Psoas muscle (tissue), 8 donors: Measurements from ENCODE around the gene RBM19. TPM values are rescaled to one million over a fixed set of nuclear protein-coding genes. Genes with fewer than 3 reads are reported as not detected.

Experiments used
- ATAC-seq, 4 donors: fragments of 200-7000 bp; cut with Tn5 transposase; one replicate each; pipeline ENCODE4 v1.9.1; 2020; ENCODE audit warnings: moderate library complexity in 3 of 4, mild to moderate bottlenecking in 2 of 4
- DNase-seq, 2 donors: peaks; one replicate each; pipeline ENCODE4 v3.0.0-alpha.2; 2020
- H3K27ac ChIP-seq: fragments of 200-600 bp; one replicate; pipeline ENCODE4 v1.8.0; 2022
- H3K27me3 ChIP-seq, 3 donors: fragments of 200-600 bp in 1 of 3; one replicate each; pipeline versions ENCODE4 v1.6.1 to v1.8.0; 2013 to 2022; ENCODE audit warnings: low read length in 2 of 3, mild to moderate bottlenecking in 2 of 3, moderate library complexity in 1 of 3; ENCODE audit not compliant: insufficient read depth in 3 of 3
- H3K36me3 ChIP-seq, 2 donors: fragments of 200-600 bp in 1 of 2; one replicate each; pipeline versions ENCODE4 v1.6.1 to v1.8.0; 2013 to 2022; ENCODE audit warnings: low read depth in 1 of 2, mild to moderate bottlenecking in 1 of 2, moderate library complexity in 1 of 2; ENCODE audit not compliant: insufficient read depth in 1 of 2
- H3K4me1 ChIP-seq: fragments of 200-600 bp; one replicate; pipeline ENCODE4 v1.8.0; 2022
- H3K4me3 ChIP-seq: fragments of 200-600 bp; one replicate; pipeline ENCODE4 v1.8.0; 2022; ENCODE audit warnings: mild to moderate bottlenecking
- H3K9me3 ChIP-seq: fragments of 200-600 bp; one replicate; pipeline ENCODE4 v1.8.0; 2022
- CTCF ChIP-seq: fragments of 200-600 bp; IDR thresholded peaks from one replicate; pipeline ENCODE4 v1.8.0; 2022; ENCODE audit warnings: antibody characterized with exemption
- WGBS, 3 donors: extraction: QIAGEN DNeasy Blood & Tissue Kit; methylation state at CpG; one replicate each; pipeline versions ENCODE4 v1.1.6 to v1.1.7; 2013; 5-methylcytosine and 5-hydroxymethylcytosine counted together
- intact Hi-C, 2 donors: fragments of 100-400 bp; cut with DNase I; formaldehyde crosslinking; loops; one replicate each; pipeline versions ENCODE4 v1.11.0 to v1.14.2; 2022
- polyA plus RNA-seq, 3 donors: library from polyadenylated mRNA; stranded (reverse); fragments of 200-250 nt; gene quantifications; one replicate each; pipeline ENCODE4 v1.2.3, GENCODE V29; 2013
- total RNA-seq, 4 donors: library from RNA; stranded (reverse); fragmentation: NEBNext Ultra II Directional in 2 of 4; extraction: Animal tissue kit (Norgen Biotek cat#: 25700) in 2 of 4; gene quantifications; one replicate each; pipeline versions ENCODE4 v1.2.1 to v1.2.4, GENCODE V29; 2021 to 2023
- donor health status: healthy with polysubstance abuse.
- donor health status: DM: no; HTN: no; CAD: no; lungs with moderate emphysema.
- donor health status: Bipolar disorder and iron deficiency.
- donor health status: healthy.
- donor health status: DM: yes; HTN: yes; CAD: no.
- donor health status: DM: no; HTN: no; CAD: no.
- donor health status: DM: no; HTN: no; CAD: no.
- donor health status: DM: yes; HTN: yes; CAD: no.

Gene RBM19
- total and polyA plus RNA-seq, 7 donors: 14.2 to 59.4 (median 25.7) TPM

DNA sequence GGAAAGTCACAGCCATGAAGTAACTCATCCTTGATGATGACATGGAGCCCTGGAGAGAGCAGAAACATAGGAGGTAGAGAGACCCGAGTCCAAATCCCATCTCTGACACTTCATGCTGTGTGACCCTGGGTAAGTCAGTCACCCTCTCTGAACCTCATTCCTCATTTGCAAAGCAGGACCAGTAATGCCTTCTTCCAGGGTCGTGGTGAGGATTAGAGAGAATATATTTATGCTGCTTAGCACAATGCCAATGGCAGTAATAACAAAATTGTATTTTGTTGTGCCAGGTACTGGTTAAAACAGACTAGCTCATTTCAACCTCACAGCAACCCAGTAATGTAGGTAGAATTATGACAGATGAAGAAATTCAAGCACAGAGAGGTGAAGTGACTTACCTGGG, 13.9 kb upstream of the RBM19 start:
- TF ChIP-seq CTCF: no peak
- H3K4me1 ChIP-seq: no peaks in the 10 kb centered on the region
- no peak overlapping the region for H3K27ac ChIP-seq
- WGBS, 3 donors: 37 to 40% (median 39%) methylated on average over 2 of the region's 2 CpGs
- peaks cover 0 to 26% (median 3%) of the 10 kb centered on the region in 3 donors for H3K27me3 ChIP-seq
- no peak overlapping the region for H3K4me3 ChIP-seq
- intact Hi-C loops: loop anchor here (5.0 kb wide), 1 partner anchor 527 kb away; no protein-coding TSS in a partner anchor
- H3K9me3 ChIP-seq: no peaks in the 10 kb centered on the region
- no peak for ATAC-seq
- DNase-seq: no peak
- H3K36me3 ChIP-seq: no peaks in the 10 kb centered on the region

- H3K4me3 ChIP-seq: no peak overlapping the region
- WGBS, 3 donors: 22 to 58% (median 31%) methylated on average over 1 of the region's 1 CpG
- no peak overlapping the region for H3K27ac ChIP-seq
- peaks cover 3 to 30% (median 5%) of the 10 kb centered on the region in 3 donors for H3K27me3 ChIP-seq
- H3K9me3 ChIP-seq: no peaks in the 10 kb centered on the region
- no peaks in the 10 kb centered on the region for H3K4me1 ChIP-seq
- DNase-seq (no peak), ATAC-seq (no peak)
- no peaks in the 10 kb centered on the region for H3K36me3 ChIP-seq
- TF ChIP-seq CTCF: no peak
- intact Hi-C loops: no loop called here
These were observed 12.0 kb upstream of the RBM19 start for GRCh38 chr12:113978080-113978479.

DNA sequence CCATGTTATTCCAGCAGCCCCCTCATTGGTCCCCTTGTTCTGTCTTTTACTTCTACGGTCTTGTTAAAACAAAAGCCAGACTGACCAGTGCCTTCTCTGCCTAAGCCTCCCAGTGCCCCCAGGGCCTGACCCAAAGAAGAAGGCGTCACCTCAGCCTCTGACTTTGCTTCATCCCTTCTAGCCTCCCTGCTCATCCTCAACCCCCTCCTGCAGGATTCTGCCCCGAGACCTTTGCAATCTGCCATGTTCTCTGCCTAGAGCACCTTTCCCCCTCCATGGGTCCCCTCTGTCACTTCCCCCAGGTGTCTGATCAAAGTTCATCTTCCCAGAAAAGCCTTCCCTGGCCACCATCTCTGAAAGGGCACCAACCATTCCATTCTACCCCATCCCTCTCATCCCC, 7.9 kb upstream of the RBM19 start:
- peaks cover 2 to 29% (median 3%) of the 10 kb centered on the region in 3 donors for H3K27me3 ChIP-seq
- WGBS, 3 donors: 61 to 78% (median 69%) methylated on average over 3 of the region's 3 CpGs
- no peaks in the 10 kb centered on the region for H3K9me3 ChIP-seq
- H3K27ac ChIP-seq: no peak overlapping the region
- no peaks in the 10 kb centered on the region for H3K4me1 ChIP-seq
- intact Hi-C loops: no loop called here
- no peaks in the 10 kb centered on the region for H3K36me3 ChIP-seq
- ATAC-seq (no peak), DNase-seq (no peak)
- no peak for TF ChIP-seq CTCF
- H3K4me3 ChIP-seq: no peak overlapping the region

- H3K27ac ChIP-seq: no peak overlapping the region
- intact Hi-C loops: no loop called here
- DNase-seq (no peak), ATAC-seq (no peak)
- no peak for TF ChIP-seq CTCF
- no peaks in the 10 kb centered on the region for H3K9me3 ChIP-seq
- WGBS, 3 donors: 65 to 68% (median 67%) methylated on average over 10 of the region's 10 CpGs
- H3K4me3 ChIP-seq: no peak overlapping the region
- peaks cover 2 to 26% (median 3%) of the 10 kb centered on the region in 3 donors for H3K27me3 ChIP-seq
- H3K4me1 ChIP-seq: no peaks in the 10 kb centered on the region
- H3K36me3 ChIP-seq: no peaks in the 10 kb centered on the region
These were observed 7.2 kb upstream of the RBM19 start for GRCh38 chr12:113973109-113973904.
